Hepatocyte (in vitro differentiated cells): ENCODE data around the gene LIPT1.

Experiments
- CTCF ChIP-seq: fragments of 200-600 bp; sonication (generic); IDR thresholded peaks from 2 replicates; pipeline ENCODE4 v1.5.1; 2016; ENCODE audit warnings: antibody characterized with exemption, mild to moderate bottlenecking; ENCODE audit not compliant: poor library complexity
- EZH2 ChIP-seq: fragments of 200-600 bp; sonication (generic); IDR thresholded peaks from 2 replicates; pipeline ENCODE4 v1.6.1; 2016; ENCODE audit warnings: antibody characterized with exemption, mild to moderate bottlenecking, borderline replicate concordance
- EZH2phosphoT487 ChIP-seq: fragments of 200-600 bp; sonication (generic); IDR thresholded peaks from one replicate; pipeline ENCODE4 v1.6.1; 2018; ENCODE audit warnings: antibody characterized with exemption, mild to moderate bottlenecking, low read depth, moderate library complexity; ENCODE audit not compliant: unreplicated experiment, severe bottlenecking

GRCh38 chr2:99187011-99187410, 32.2 kb downstream of the LIPT1 start:
- TF ChIP-seq EZH2phosphoT487 (no peak), CTCF (no peak), EZH2 (no peak)
